T-helper 1 cell treated with Interleukin-12 subunit alpha and Interleukin-12 subunit beta and Interleukin-4 antibody, amounts not matched to agents 30 ng/mL and 1 ng/mL, for 36 hours (primary cell): ENCODE measurements around the gene NCF4. TPM values are rescaled to one million over a fixed set of nuclear protein-coding genes. Genes with fewer than 3 reads are reported as not detected.

Source experiments
- intact Hi-C: fragments of 100-400 bp; cut with micrococcal nuclease; formaldehyde crosslinking; loops from one replicate; pipeline ENCODE4 v1.15.1; 2024
- total RNA-seq: library from RNA; stranded (reverse); gene quantifications from 2 replicates; pipeline ENCODE4 v1.2.3, GENCODE V29; 2022

NCF4 gene
- total RNA-seq, 1 donor from 2014 or later, result 66.5 TPM

- intact Hi-C loops, result no loop called here
These were observed 31.5 kb downstream of the NCF4 start for GRCh38 chr22:36892292-36892691.

GRCh38 chr22:36893262-36893661, 32.5 kb downstream of the NCF4 start:
- intact Hi-C loops, result no loop called here

- intact Hi-C loops, result no loop called here
These were observed 33.5 kb downstream of the NCF4 start for GRCh38 chr22:36894266-36894665.

- intact Hi-C loops, result no loop called here
These were observed 36.8 kb downstream of the NCF4 start for GRCh38 chr22:36897611-36898010.

GRCh38 chr22:36898690-36899089, 37.9 kb downstream of the NCF4 start:
- intact Hi-C loops, result no loop called here

- intact Hi-C loops, result no loop called here
These were observed 38.7 kb downstream of the NCF4 start for GRCh38 chr22:36899498-36899897.

- intact Hi-C loops, result loop anchor here (2.0 to 5.0 kb wide), 3 partner anchors 13 to 222 kb away; partner anchors contain the start of gene NCF4
These were observed 39.4 kb downstream of the NCF4 start for GRCh38 chr22:36900225-36900624.

GRCh38 chr22:36900880-36901279, 40.1 kb downstream of the NCF4 start:
- intact Hi-C loops, result loop anchor here (2.0 to 5.0 kb wide), 3 partner anchors 14 to 221 kb away; partner anchors contain the start of gene NCF4

- intact Hi-C loops, result loop anchor here (2.0 to 5.0 kb wide), 3 partner anchors 15 to 221 kb away; partner anchors contain the start of gene NCF4
These were observed 40.8 kb downstream of the NCF4 start for GRCh38 chr22:36901411-36902142.

GRCh38 chr22:36902143-36902926, 41.5 kb downstream of the NCF4 start:
- intact Hi-C loops, result loop anchor here (5.0 kb wide), 2 partner anchors 40 to 220 kb away; partner anchors contain the start of gene NCF4

GRCh38 chr22:36904260-36904880, 43.6 kb downstream of the NCF4 start:
- intact Hi-C loops, result loop anchor here (5.0 kb wide), 2 partner anchors 42 to 218 kb away; partner anchors contain the start of gene NCF4

- intact Hi-C loops, result no loop called here
These were observed 46.7 kb downstream of the NCF4 start for GRCh38 chr22:36907253-36908195.

- intact Hi-C loops, result no loop called here
These were observed 49.7 kb downstream of the NCF4 start for GRCh38 chr22:36910461-36910860.

- intact Hi-C loops, result no loop called here
These were observed 51.3 kb downstream of the NCF4 start for GRCh38 chr22:36911887-36912661.

GRCh38 chr22:36912694-36913426, 52.1 kb downstream of the NCF4 start:
- intact Hi-C loops, result no loop called here

- intact Hi-C loops, result loop anchor here (2.0 kb wide), 1 partner anchor 41 kb away; no protein-coding TSS in a partner anchor
These were observed 52.9 kb downstream of the NCF4 start, which contains the start of gene CSF2RB for GRCh38 chr22:36913427-36914389. Gene CSF2RB (plus strand): TSS chr22:36913628. CDS start chr22:36922208, 8,580 bp downstream.

- intact Hi-C loops, result loop anchor here (2.0 kb wide), 1 partner anchor 42 kb away; no protein-coding TSS in a partner anchor
These were observed 53.6 kb downstream of the NCF4 start for GRCh38 chr22:36914390-36914752.

- intact Hi-C loops, result no loop called here
These were observed 55.2 kb downstream of the NCF4 start for GRCh38 chr22:36916034-36916433.
